Measurements from ENCODE around the gene CHRD.

CHRD gene

DNA sequence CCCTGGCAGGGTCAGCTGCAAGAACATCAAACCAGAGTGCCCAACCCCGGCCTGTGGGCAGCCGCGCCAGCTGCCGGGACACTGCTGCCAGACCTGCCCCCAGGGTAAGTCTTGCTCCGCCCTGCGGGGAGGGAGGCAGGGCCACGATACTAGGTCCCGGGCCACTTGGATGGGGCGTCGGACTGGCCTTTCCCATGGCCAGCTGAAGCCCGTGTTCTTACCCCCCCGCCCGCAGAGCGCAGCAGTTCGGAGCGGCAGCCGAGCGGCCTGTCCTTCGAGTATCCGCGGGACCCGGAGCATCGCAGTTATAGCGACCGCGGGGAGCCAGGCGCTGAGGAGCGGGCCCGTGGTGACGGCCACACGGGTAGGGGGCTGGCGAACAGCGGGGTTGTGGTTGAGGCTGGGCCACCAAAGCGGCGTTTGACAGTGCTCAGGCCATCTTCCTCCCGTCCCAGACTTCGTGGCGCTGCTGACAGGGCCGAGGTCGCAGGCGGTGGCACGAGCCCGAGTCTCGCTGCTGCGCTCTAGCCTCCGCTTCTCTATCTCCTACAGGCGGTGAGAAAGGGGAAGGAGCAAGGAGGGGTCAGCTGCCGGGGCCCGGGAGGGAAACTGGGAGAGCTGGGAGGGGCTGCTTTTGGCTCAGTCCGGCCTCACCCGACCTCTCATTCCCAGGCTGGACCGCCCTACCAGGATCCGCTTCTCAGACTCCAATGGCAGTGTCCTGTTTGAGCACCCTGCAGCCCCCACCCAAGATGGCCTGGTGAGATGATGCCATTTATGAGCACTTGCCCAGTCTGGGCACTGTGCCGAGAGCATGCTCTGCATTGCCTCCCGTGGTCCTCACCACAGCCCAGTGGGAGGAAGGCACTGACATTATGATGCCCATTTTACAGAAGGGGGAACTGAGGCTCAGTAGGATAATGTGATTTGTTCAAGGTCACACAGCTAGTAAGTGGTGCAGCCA lies 1.7 kb downstream of the CHRD start:
- DNase-seq (ENCODE audit: low read depth in 2 of 2) = no peak

DNA sequence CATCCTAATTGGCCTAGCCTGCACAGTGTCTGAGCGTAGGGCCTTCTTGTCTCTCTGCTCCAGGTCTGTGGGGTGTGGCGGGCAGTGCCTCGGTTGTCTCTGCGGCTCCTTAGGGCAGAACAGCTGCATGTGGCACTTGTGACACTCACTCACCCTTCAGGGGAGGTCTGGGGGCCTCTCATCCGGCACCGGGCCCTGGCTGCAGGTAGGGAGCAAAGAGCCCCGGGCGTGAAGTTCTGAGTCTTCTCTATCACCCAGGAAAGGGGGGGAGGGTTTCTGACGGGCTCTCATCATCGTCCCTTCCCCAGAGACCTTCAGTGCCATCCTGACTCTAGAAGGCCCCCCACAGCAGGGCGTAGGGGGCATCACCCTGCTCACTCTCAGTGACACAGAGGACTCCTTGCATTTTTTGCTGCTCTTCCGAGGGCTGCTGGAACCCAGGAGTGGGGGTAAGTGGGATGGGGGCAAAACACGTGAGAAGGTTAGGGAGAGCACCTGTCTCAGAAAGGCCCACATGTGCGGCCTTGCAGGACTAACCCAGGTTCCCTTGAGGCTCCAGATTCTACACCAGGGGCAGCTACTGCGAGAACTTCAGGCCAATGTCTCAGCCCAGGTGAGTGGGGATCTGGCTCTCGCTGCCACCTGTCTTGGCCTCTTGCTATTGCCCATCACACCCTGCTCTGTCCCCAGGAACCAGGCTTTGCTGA lies 2.6 kb downstream of the CHRD start:
- DNase-seq (ENCODE audit: low read depth in 2 of 2) = no peak

DNA sequence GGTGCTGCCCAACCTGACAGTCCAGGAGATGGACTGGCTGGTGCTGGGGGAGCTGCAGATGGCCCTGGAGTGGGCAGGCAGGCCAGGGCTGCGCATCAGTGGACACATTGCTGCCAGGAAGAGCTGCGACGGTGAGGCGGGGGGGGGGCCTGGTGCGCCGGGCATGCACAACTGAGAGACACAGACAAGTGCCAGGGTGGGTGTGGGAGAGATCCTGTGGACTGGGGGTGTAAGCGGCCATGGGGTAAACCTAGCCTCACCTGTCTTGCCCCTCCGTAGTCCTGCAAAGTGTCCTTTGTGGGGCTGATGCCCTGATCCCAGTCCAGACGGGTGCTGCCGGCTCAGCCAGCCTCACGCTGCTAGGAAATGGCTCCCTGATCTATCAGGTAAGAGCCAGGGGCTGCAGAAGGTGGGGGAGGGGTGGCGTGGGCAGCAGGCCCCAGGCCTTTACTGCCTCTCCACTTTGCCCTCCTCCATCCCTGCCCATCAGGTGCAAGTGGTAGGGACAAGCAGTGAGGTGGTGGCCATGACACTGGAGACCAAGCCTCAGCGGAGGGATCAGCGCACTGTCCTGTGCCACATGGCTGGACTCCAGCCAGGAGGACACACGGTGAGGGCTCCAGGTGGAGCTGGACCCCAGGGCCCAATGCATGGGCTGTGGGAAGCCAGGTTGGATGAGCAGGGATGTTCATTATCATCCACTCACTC lies 3.3 kb downstream of the CHRD start:
- DNase-seq (ENCODE audit: low read depth in 2 of 2) = no peak

DNA sequence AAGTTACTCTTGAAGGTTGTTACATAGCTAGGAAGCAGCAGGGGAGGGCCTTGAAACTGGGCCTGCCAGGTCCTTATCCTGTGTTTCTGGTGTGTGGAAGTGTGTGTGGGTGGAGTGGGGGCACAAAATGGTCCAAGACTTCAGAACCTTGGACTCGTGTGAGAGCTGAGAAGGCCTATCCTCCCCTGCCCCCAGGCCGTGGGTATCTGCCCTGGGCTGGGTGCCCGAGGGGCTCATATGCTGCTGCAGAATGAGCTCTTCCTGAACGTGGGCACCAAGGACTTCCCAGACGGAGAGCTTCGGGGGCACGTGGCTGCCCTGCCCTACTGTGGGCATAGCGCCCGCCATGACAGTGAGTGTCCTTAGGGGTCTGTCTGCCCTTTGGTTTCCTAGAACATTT lies 4.5 kb downstream of the CHRD start:
- DNase-seq (ENCODE audit: low read depth in 2 of 2) = no peak

DNA sequence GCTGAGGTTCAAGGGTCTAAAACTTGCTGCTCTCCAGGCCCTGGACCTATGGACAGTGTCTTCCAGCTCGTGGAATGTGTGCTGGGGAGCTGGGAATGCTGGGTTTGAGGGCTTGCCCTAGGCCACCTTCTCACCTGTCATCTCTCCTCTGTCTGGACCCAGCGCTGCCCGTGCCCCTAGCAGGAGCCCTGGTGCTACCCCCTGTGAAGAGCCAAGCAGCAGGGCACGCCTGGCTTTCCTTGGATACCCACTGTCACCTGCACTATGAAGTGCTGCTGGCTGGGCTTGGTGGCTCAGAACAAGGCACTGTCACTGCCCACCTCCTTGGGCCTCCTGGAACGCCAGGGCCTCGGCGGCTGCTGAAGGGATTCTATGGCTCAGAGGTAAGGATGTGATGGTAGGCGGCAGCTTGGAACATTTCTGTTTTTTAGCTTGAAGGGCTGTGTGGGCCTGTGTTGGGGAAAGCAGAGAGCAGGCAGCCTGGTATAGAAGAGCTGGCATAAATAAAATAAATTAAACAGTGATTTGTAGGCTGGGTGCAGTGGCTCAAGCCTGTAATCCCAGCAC lies 5.1 kb downstream of the CHRD start:
- DNase-seq (ENCODE audit: low read depth in 2 of 2) = no peak

DNA sequence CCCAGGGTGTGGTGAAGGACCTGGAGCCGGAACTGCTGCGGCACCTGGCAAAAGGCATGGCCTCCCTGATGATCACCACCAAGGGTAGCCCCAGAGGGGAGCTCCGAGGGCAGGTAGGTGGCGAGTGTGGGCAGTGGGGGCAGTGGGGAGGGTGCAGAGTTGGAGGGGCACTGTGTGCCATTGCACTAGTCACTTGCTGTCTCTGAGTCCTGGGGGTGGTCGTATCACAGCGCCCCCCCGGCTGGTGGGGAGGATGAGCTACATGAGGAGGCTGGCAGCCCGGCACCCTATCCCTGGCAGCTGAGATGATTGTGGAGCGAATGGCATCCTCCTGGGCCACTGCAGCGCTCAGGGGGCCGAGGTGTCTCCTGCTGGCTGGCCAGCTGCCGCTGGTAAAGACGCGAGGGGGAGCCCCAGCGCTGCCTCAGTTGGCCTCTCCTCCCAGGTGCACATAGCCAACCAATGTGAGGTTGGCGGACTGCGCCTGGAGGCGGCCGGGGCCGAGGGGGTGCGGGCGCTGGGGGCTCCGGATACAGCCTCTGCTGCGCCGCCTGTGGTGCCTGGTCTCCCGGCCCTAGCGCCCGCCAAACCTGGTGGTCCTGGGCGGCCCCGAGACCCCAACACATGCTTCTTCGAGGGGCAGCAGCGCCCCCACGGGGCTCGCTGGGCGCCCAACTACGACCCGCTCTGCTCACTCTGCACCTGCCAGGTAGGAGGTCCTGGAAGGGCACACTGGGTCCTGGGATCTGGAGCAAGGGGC lies 6.4 kb downstream of the CHRD start:
- no peak for DNase-seq (ENCODE audit: low read depth in 2 of 2)

DNA sequence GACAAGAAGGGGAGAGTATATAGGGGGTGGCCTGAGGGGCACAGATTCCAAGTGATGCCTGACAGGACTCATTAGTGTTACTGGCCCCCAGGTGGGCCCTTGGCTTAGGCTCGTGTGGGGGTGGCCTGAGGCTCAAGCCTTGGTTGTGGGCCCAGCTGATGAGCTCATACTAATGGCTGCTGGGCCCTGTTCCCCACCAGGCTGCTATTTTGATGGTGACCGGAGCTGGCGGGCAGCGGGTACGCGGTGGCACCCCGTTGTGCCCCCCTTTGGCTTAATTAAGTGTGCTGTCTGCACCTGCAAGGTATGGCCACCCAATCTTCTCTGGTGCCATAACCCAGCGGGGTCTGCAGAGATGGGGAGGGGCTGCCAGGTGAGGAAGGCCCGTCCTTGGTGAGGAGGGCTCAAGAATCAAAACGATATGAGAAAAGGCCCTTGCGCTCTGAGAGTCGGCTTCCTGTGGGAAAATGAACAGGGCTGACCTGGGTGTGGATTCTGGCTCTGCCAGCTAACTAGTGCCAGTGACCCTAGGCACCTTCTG lies 7.4 kb downstream of the CHRD start:
- no peak for DNase-seq (ENCODE audit: low read depth in 2 of 2)

DNA sequence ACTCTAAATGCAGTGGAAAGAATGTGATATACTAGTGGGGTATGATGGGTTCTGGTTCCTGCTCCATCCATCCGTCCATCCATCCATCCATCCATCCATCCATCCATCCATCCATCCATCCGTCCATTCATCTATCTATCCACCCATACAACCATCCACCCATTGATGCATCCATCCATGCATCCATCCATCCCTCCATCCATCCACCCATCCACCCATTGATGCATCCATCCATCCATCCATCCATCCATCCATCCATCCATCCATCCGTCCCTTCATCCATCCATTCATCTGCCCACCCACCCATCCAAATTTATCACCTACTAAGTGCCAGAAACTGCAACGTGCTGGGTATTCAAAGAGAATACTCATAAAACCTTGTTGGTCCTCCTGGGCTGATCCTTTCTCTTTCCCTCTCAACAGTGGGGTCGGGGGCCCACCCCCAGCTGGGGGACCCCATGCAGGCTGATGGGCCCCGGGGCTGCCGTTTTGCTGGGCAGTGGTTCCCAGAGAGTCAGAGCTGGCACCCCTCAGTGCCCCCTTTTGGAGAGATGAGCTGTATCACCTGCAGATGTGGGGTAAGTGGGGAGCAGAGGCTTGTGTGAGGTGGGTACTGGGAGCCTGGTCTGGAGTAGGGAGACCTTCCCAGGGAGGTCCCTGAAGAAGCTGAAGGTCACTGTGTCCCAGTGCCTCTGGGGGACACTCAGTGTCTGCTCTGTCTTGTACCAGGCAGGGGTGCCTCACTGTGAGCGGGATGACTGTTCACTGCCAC lies 8.5 kb downstream of the CHRD start:
- DNase-seq (ENCODE audit: low read depth in 2 of 2) = no peak

DNA sequence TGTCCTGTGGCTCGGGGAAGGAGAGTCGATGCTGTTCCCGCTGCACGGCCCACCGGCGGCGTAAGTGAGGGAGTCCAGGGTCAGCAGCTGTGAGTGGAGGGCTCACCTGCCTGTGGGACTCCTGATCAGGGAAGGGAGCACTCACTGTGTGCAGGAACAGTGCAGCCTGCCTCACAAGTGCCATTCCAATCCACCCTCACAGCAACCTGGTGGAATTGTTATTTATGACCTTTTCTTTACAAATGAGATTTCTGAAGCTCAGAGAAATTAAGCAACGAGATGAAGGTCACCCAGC lies 9.0 kb downstream of the CHRD start:
- no peak for DNase-seq (ENCODE audit: low read depth in 2 of 2)

DNA sequence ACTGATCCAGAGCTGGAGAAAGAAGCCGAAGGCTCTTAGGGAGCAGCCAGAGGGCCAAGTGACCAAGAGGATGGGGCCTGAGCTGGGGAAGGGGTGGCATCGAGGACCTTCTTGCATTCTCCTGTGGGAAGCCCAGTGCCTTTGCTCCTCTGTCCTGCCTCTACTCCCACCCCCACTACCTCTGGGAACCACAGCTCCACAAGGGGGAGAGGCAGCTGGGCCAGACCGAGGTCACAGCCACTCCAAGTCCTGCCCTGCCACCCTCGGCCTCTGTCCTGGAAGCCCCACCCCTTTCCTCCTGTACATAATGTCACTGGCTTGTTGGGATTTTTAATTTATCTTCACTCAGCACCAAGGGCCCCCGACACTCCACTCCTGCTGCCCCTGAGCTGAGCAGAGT lies 9.5 kb downstream of the CHRD start:
- DNase-seq (ENCODE audit: low read depth in 2 of 2) = no peak

DNA sequence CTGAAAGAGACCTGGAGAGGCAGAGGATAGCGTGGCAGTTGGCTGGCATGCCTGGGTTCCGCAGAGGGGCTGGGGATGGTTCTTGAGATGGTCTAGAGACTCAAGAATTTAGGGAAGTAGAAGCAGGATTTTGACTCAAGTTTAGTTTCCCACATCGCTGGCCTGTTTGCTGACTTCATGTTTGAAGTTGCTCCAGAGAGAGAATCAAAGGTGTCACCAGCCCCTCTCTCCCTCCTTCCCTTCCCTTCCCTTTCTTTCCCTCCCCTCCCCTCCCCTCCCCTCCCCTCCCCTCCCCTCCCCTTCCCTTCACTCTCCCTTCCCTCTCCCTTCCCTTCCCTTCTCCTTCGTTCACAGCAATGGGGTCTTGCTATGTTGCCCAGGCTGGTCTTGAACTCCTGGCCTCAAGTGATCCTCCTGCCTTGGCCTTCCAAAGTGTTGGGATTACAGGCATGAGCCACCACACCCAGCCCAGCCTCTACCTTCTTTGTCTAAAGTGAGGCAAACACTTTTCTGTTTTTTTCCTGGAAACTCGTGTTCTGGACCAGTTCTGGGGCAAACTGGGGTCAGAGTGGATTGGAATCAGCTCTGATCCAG lies 10.2 kb downstream of the CHRD start:
- DNase-seq (ENCODE audit: low read depth in 2 of 2) = no peak

DNA sequence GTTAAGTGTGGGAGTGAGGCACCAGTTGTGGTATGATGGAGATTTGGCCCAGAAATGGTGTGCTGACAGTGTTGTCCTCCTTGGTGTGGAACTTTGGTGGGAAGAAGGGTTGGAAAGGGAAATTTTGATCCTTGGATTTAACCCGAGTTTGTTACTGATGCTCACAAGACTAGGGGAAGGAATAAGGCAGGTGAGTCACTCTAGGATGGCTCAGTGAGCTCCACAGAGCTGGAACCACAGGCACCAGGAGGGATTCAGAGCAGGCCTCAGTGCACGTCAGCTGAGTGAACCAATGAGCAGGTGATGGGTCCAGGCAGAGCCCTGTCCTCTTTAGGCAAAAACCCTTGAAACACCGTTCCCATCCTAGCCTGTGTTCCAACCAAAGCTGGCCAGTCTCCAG lies 11.4 kb downstream of the CHRD start:
- no peak for DNase-seq (ENCODE audit: low read depth in 2 of 2)

DNA sequence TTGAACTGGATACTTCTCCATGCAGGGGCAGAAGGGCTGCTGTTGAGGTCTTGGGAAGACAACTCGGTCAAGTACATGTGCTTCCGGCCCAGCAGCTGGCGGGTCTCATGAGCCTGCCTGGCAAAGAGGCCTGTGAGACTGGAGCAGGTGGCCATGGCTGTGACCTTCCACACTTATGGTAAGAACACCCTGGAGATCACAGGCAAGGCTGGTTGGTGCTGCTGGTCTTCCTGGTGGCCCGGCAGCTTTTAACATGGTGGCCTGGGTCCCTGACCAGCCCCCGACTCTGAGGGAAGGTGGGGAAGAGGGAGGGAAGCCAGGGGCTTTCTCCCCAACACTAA lies 15.4 kb downstream of the CHRD start:
- no peak for DNase-seq (ENCODE audit: low read depth in 2 of 2)

DNA sequence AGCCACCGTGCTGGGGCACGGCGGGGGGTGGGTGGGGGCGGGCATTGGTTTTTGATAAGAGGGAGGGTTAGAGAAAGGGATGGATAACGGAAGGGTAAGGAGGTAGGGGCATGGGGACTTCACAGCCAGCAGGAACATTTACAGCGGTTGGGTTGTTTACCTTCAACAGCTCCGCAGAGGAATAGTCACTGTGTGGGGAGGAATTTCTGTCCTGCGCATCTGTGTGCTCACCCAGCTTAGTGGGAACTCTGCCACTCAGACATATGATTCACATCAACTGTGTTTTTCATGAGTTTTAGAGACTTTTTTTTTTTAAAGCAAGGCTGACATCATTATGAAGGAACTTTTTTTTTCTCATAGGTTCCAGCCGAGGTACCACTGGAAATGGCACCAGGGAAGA lies 19.6 kb downstream of the CHRD start:
- no peak for DNase-seq (ENCODE audit: low read depth in 2 of 2)

DNA sequence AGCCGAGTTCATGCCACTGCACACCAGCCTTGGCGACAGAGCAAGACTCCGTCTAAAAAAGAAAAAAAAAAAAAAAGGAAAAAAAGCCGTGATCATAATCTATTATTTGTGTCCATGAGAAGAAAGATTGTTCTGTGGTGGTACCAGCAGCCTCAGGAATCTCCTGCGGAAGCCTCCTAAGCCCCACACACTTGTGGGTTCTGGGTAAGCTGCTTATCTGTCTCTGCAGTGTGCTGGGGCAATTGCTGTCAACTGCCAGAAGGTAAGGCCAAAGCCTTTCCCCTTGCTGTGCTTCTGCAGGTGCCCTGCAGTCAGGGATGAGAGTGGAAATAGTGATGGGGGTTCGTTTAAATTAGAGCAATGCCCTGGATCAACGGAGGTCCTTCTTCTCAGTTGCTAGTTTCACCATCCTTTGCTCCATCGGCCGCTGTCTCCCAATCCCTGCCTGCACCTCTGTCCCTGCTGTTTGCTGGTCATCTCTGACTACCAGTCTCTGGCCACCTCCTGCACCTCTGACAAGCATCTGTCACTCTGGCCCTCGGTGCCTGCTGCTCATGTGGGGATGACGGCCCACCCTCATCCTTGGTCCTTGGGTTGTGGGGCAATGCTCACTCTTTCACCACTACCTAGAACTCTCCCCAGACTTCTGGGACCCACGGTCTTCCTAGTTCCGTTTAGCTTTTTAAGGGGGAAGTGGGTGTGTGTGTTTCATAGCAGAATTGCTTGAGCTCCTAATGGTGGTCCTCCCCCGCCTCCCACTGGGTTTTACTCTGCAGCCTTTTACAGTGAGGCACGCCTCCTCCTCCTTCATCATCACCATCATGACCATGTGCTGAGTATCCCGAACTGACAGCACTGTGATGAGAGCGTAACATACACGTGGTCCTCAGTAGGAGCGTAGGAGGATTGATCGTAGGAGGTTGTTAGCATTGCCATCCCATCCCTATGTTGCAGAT lies 25.5 kb downstream of the CHRD start:
- DNase-seq (ENCODE audit: low read depth in 2 of 2) = no peak

DNA sequence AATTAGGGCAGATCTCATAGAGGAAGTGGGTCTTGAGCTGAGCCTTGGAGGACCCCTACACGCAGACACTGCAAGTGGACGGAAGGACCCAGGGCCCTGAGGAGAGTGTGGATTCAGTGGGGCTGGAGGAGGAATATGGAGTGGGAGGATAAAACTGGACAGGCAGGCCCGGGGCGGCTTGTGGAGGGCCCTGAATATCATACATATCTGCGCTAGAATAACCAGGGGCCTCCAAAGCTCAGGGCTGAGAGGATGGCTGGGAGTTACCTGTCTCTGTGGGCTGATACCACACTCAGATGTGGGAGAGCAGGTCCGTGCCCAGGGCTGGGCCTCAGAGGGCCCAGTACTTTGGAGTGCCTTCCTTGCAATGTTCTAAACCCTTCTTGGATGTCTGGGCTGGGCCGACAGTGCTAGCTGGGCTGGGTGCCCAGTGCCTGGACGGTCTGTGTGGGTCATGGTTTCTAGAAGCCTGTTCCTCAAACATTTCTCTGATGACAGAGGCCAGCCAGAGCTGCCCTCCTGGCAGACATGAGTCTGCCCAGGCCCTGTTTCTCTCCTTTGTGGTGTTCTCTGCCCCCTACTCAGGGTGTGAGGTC lies 29.6 kb downstream of the CHRD start:
- DNase-seq (ENCODE audit: low read depth in 2 of 2) = no peak

DNA sequence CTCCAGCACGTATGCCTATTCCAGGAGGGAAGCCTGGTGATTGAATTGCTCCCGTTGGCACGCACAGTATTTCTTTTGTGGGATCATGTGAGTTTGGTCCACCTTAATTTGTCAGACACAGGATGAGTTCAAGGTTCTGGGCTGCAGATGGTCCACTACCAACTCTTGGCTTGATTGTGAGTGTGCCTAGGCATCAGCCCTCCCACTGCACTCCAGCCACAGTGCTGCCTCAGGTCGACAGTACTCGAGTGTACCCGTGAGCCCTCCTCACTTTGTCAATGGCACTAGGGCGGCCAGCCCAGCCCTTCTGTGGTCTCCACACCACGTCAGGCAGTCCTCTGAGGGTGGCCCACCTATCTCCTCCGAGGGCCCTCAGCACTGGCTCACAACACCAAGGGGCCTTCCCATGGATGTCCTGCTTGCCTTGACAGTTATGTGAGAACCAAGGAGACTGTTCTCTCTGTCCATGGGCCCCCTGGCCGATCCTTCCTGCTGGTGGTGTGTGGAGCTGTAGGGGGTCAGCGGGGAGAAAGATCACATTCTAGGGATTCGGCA lies 30.2 kb downstream of the CHRD start:
- DNase-seq (ENCODE audit: low read depth in 2 of 2) = no peak

DNA sequence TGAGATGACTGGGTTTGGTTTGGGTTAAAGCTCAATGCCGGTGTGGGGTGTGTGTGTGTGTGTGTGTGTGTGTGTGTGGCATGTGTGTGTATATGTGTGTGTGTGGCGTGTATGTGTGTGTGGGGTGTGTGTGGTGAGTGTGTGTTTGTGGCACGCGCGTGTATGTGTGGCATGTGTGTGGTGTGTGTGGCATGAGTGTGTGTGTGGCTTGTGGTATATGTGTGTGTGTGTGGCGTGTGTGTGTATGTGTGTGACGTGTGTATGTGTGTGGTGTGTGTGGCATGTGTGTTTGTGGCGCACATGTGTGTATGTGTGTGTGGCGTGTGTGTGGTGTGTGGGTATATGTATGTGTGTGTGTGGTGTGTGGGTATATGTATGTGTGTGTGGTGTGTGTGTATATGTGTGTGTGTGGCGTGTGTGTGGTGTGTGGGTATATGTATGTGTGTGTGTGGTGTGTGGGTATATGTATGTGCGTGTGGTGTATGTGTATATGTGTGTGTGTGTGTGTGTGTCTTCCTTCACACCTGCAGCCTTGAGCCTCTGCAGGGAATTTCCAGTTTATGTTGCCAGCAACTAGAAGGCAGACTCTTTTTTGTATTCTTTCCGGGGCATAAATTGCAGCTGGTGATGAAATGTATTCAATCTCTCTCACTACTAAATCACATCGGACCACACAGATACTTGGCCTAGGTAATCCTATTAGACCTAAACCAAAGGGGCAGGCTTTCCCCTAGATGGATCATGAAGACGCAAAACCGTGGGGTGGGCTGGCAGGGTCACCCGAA lies 34.8 kb downstream of the CHRD start:
- no peak for DNase-seq (ENCODE audit: low read depth in 2 of 2)
